HS-27A (cell line): ENCODE results near the gene KIAA1217.

Experiments
- DNase-seq: peaks from one replicate; pipeline ENCODE4 v3.0.0-alpha.2; 2012; ENCODE audit warnings: low read depth, missing footprints

The KIAA1217 gene

GRCh38 chr10:24501056-24501711 is 292.2 kb downstream of the KIAA1217 start:
- DNase-seq, result no peak

GRCh38 chr10:24502006-24502405 is 293.1 kb downstream of the KIAA1217 start:
- no peak for DNase-seq

GRCh38 chr10:24502801-24503460 is 294.0 kb downstream of the KIAA1217 start:
- DNase-seq, result no peak

GRCh38 chr10:24503461-24504320 is 294.8 kb downstream of the KIAA1217 start:
- DNase-seq, result peak; percentile 3

GRCh38 chr10:24505759-24506158 is 296.8 kb downstream of the KIAA1217 start:
- no peak for DNase-seq

GRCh38 chr10:24513155-24513554 is 304.2 kb downstream of the KIAA1217 start:
- DNase-seq, result no peak

- no peak for DNase-seq
These were observed 306.5 kb downstream of the KIAA1217 start for GRCh38 chr10:24515481-24515880.

GRCh38 chr10:24518411-24518810 is 309.5 kb downstream of the KIAA1217 start:
- no peak for DNase-seq

- DNase-seq, result peak; percentile 4
These were observed 310.2 kb downstream of the KIAA1217 start for GRCh38 chr10:24518981-24519597.

GRCh38 chr10:24519950-24520349 is 311.0 kb downstream of the KIAA1217 start:
- DNase-seq, result no peak

- DNase-seq, result no peak
These were observed 315.4 kb downstream of the KIAA1217 start for GRCh38 chr10:24524314-24524713.

GRCh38 chr10:24526085-24526649 is 317.2 kb downstream of the KIAA1217 start:
- no peak for DNase-seq

- no peak for DNase-seq
These were observed 320.0 kb downstream of the KIAA1217 start for GRCh38 chr10:24528946-24529345.

GRCh38 chr10:24531439-24531838 is 322.5 kb downstream of the KIAA1217 start:
- DNase-seq, result no peak

- DNase-seq, result no peak
These were observed 325.0 kb downstream of the KIAA1217 start for GRCh38 chr10:24533981-24534380.

- no peak for DNase-seq
These were observed 327.7 kb downstream of the KIAA1217 start for GRCh38 chr10:24536636-24537035.

GRCh38 chr10:24541239-24541753 is 332.4 kb downstream of the KIAA1217 start:
- DNase-seq, result no peak

- DNase-seq, result no peak
These were observed 333.7 kb downstream of the KIAA1217 start for GRCh38 chr10:24542314-24543270.

GRCh38 chr10:24544776-24545175 is 335.8 kb downstream of the KIAA1217 start:
- no peak for DNase-seq

GRCh38 chr10:24545585-24545984 is 336.6 kb downstream of the KIAA1217 start:
- no peak for DNase-seq

- DNase-seq, result no peak
These were observed 341.7 kb downstream of the KIAA1217 start for GRCh38 chr10:24550680-24551079.
